ENCODE measurements around the gene LKAAEAR1.

The LKAAEAR1 gene

DNA sequence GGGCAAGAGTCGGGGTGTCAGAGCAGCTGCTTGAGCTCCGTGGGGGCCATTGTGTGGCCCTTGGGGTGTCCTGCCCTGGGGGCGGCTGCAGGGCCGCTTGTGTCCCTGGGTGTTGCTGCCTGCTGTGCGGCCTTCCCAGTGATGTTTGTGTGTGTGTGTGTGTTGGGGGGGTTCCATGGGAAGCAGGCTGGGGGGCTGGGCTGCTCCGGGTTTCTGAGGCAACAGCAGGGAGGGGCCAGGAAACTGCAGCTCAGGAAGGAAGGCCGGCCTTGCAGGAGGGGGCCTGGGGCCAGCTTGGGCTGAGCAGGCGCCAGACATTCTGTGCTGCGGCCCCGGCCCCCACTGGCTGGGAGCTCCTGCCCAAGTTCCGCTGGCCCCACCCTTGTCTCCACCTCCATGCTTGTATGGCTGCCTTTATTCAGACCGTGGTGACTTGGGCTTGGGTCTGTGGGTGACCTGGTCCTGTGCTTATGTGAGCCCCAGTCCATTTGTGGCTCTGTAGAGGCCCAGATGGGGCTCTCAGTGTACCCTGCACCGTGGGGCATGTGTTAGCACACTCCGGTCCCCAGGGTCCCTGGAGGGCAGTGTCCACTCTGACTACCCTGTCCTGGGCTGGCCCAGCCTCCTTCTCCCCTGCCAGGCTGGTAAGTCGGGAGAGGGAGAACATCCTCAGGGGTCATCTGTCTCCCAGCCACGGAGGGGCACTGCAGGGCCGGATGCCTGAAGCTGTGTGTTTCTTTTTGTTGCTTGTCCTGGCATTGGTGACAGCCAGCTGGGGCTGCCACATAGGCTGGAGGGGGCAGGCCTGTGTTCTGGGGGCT, 30.1 kb downstream of the LKAAEAR1 start:
- TF ChIP-seq FOXP2 (optimal IDR thresholded peaks at IDR 0.05; ENCODE audit: borderline replicate concordance, extremely low read depth, extremely low read length, insufficient read depth) (peak; percentile 37), SIN3A (IDR thresholded peaks at IDR 0.05; ENCODE audit: borderline replicate concordance, insufficient read depth, low read length) (no peak), POLR2AphosphoS5 (IDR thresholded peaks at IDR 0.05; ENCODE audit: low read depth, low read length) (peak; percentile 63), REST (IDR thresholded peaks at IDR 0.05; ENCODE audit: insufficient read depth in 1 of 2, low read depth in 2 of 2, low read length in 2 of 2) (0 out of 4 replicates have a peak, but pooled peaks of 1 of the 2 experiments have one; percentile 29), TAF1 (IDR thresholded peaks at IDR 0.05; ENCODE audit: borderline replicate concordance, insufficient read depth, low read length) (no peak)

DNA sequence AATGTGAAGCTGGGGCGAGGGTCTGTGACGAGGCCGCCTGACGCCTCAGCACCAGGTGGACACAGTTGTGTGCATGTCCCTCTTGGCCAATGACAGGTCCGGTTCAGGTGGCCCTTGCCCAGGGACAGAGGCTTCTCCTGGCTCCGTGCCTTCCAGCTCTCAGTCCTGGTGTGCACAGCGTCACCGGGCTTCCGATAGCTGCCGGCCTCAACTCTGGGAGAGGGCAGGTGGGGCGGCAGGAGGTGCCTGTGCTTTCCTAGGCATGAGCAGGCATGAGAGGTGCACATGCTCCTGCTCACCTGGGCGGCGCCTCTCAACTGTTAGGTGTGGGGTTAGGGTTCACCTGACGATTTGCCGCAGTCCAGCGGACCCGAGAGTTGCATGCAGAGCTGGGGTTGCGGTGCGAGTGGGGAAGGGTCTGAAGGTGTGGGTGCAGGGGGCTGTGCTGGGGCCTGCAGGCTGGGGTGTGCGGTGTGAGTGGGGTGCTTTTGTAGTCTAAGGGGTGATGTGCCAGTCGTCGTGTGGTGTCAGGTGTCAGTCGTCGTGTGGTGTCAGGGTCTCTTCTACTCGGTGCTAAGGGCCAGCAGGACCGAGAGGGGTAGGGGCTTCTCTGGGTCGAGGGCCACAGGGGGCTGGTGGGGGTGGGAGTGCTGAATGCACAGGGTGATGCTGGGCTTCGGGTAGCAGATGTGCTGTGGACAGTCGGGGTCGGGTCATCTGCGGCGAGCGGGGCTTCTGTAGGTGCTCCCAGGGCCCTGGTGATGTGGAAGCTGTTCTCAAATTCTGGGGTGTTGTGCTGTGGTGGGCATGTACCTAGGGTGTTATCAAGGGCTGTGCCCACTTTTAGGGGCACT, 31.0 kb downstream of the LKAAEAR1 start:
- TF ChIP-seq REST (IDR thresholded peaks at IDR 0.05; ENCODE audit: insufficient read depth in 1 of 2, low read depth in 2 of 2, low read length in 2 of 2) = no peak
- TF ChIP-seq TAF1 (IDR thresholded peaks at IDR 0.05; ENCODE audit: borderline replicate concordance, insufficient read depth, low read length) = no peak
- no peak for TF ChIP-seq POLR2AphosphoS5 (IDR thresholded peaks at IDR 0.05; ENCODE audit: low read depth, low read length)
- no peak for TF ChIP-seq FOXP2 (optimal IDR thresholded peaks at IDR 0.05; ENCODE audit: borderline replicate concordance, extremely low read depth, extremely low read length, insufficient read depth)

- TF ChIP-seq FOXP2 (optimal IDR thresholded peaks at IDR 0.05; ENCODE audit: borderline replicate concordance, extremely low read depth, extremely low read length, insufficient read depth) = no peak
- no peak for TF ChIP-seq TAF1 (IDR thresholded peaks at IDR 0.05; ENCODE audit: borderline replicate concordance, insufficient read depth, low read length)
- TF ChIP-seq REST (IDR thresholded peaks at IDR 0.05; ENCODE audit: insufficient read depth in 1 of 2, low read depth in 2 of 2, low read length in 2 of 2) = no peak
- no peak for TF ChIP-seq SIN3A (IDR thresholded peaks at IDR 0.05; ENCODE audit: borderline replicate concordance, insufficient read depth, low read length)
Measured at GRCh38 chr20:64052326-64052722, 31.9 kb downstream of the LKAAEAR1 start.

GRCh38 chr20:64051561-64052325, 32.5 kb downstream of the LKAAEAR1 start:
- no peak for TF ChIP-seq SIN3A (IDR thresholded peaks at IDR 0.05; ENCODE audit: borderline replicate concordance, insufficient read depth, low read length)
- TF ChIP-seq TAF1 (IDR thresholded peaks at IDR 0.05; ENCODE audit: borderline replicate concordance, insufficient read depth, low read length) = no peak
- no peak for TF ChIP-seq REST (IDR thresholded peaks at IDR 0.05; ENCODE audit: insufficient read depth in 1 of 2, low read depth in 2 of 2, low read length in 2 of 2)
- TF ChIP-seq POLR2AphosphoS5 (IDR thresholded peaks at IDR 0.05; ENCODE audit: low read depth, low read length) = no peak
- TF ChIP-seq FOXP2 (optimal IDR thresholded peaks at IDR 0.05; ENCODE audit: borderline replicate concordance, extremely low read depth, extremely low read length, insufficient read depth) = no peak

Measured in PFSK-1 (cell line).